ENCODE measurements around the gene IL16. TPM values are rescaled to one million over a fixed set of nuclear protein-coding genes. Genes with fewer than 3 reads are reported as not detected.
A peak's percentile ranks its signal among the peaks of the same experiment; 100 is the strongest.

IL16 gene
- total and polyA plus RNA-seq, 9 donors = 1.8 to 16.5 (median 9.0) TPM

DNA sequence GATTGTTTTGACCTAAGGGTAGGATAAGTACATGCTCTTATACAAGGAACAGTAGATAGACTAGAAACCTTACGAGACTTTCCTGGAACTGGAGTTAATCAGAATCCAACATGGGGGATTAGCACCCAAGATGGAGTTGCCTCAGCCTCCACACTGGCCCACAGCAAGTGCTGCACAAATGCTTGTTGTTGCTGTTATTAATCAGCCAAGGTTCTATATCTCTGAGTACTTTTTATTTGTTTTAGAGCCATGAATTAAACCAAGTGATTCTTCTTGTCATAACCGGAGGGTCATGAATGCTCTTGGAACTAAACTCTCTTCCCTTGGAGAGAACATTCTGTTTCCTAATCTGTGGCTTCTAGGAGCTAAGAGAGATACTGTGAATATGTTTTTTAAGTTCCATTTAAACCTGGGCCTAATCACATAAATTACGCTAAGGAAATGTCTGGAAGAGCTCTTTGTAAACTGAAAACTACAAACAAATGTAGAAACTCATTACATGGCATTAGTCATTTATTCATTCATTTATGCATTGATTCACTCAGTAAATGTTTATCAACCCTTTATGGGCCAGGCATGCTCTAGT, 5.7 kb upstream of the IL16 start:
- Histone ChIP-seq H3K9me3 (no peaks in the 10 kb centered on the region), H3K27ac (peak overlapping the region in 1 of 2 donors; percentile 10), H3K4me1 (ENCODE audit: insufficient read depth) (peaks cover 8% of the 10 kb centered on the region), H3K36me3 (no peaks in the 10 kb centered on the region), H3K27me3 (no peaks in the 10 kb centered on the region), H3K4me3 (no peak overlapping the region)
- DNase-seq = no peak
- 25 to 32% (median 27%) methylated on average over 3 of the region's 3 CpGs for WGBS, 3 donors
- intact Hi-C loops (cut with DNase I) = loop anchor here in 1 of 4 donors (10.0 kb wide), 1 partner anchor 64 kb away; no protein-coding TSS in a partner anchor
- TF ChIP-seq, protein P1, sequence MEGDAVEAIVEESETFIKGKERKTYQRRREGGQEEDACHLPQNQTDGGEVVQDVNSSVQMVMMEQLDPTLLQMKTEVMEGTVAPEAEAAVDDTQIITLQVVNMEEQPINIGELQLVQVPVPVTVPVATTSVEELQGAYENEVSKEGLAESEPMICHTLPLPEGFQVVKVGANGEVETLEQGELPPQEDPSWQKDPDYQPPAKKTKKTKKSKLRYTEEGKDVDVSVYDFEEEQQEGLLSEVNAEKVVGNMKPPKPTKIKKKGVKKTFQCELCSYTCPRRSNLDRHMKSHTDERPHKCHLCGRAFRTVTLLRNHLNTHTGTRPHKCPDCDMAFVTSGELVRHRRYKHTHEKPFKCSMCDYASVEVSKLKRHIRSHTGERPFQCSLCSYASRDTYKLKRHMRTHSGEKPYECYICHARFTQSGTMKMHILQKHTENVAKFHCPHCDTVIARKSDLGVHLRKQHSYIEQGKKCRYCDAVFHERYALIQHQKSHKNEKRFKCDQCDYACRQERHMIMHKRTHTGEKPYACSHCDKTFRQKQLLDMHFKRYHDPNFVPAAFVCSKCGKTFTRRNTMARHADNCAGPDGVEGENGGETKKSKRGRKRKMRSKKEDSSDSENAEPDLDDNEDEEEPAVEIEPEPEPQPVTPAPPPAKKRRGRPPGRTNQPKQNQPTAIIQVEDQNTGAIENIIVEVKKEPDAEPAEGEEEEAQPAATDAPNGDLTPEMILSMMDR (IDR thresholded peaks at IDR 0.05) = no peak
- TF ChIP-seq EP300 (IDR thresholded peaks at IDR 0.05) (no peak), POLR2A (IDR thresholded peaks at IDR 0.05) (no peak)

GRCh38 chr15:81191701-81192100, 5.0 kb upstream of the IL16 start:
- Histone ChIP-seq H3K4me1 (ENCODE audit: insufficient read depth) (peaks cover 8% of the 10 kb centered on the region), H3K36me3 (no peaks in the 10 kb centered on the region), H3K27ac (no peak overlapping the region), H3K4me3 (no peak overlapping the region), H3K9me3 (no peaks in the 10 kb centered on the region), H3K27me3 (no peaks in the 10 kb centered on the region)
- no peak for DNase-seq
- intact Hi-C loops (cut with DNase I) = loop anchor here in 1 of 4 donors (10.0 kb wide), 1 partner anchor 63 kb away; no protein-coding TSS in a partner anchor
- TF ChIP-seq, protein P1 (IDR thresholded peaks at IDR 0.05) = no peak
- TF ChIP-seq EP300 (IDR thresholded peaks at IDR 0.05) = no peak
- TF ChIP-seq POLR2A (IDR thresholded peaks at IDR 0.05) = no peak
- WGBS, 3 donors = 72 to 92% (median 88%) methylated on average over 3 of the region's 3 CpGs

DNA sequence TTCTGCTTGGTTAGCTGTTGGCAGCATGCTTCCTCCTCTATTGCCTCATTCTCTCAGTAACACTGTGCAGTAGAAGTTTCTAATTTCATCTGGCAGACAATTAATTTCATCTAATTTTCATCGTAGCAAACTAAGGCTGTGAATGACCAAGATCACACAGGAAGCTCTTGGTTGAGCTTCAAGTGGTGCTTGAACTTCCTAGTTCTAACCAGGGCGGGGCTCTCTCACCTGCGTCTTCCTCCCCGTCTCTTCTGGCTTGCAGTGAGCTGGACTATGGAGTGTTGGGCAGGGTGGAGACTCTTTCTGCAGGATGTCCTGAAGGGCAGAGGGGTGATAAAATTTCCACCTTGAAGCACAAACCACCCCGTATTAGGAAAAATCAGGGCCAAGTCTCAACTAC, 2.0 kb upstream of the IL16 start:
- TF ChIP-seq POLR2A (IDR thresholded peaks at IDR 0.05) = no peak
- TF ChIP-seq, protein P1 (IDR thresholded peaks at IDR 0.05) = no peak
- TF ChIP-seq EP300 (IDR thresholded peaks at IDR 0.05) = no peak

DNA sequence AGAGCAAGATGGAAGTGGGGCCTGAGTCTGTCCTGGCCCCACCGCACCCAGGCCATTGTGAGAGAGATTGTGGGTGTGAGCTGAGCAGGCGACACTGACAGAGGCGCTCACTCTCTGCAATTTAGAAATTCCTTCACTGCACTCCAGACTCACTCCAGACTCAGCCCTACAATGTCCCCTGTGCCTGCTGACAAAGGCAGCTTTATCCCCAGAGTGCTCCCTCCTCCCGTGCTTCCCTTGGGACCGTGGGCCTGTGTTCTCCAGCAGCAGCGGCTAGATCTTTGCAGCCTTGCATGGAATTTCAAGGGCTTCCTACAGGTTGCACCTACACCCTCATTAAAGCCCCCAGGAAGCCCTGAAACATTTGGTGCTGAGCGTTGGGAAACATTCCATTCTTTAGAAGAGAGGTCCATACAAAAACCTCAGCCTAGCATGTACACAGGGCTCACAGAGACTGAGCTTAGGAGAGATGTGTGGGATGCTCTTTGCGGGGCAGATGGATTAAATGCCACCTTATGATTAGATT, 1.3 kb upstream of the IL16 start:
- no peak for DNase-seq
- no peaks in the 10 kb centered on the region for H3K9me3 ChIP-seq
- no peaks in the 10 kb centered on the region for H3K36me3 ChIP-seq
- intact Hi-C loops (cut with DNase I) = loop anchor here in 1 of 4 donors (10.0 kb wide), 1 partner anchor 59 kb away; no protein-coding TSS in a partner anchor
- WGBS, 3 donors = 82 to 85% (median 83%) methylated on average over 8 of the region's 8 CpGs
- no peak overlapping the region for H3K4me3 ChIP-seq
- H3K27ac ChIP-seq = no peak overlapping the region
- no peaks in the 10 kb centered on the region for H3K27me3 ChIP-seq
- no peaks in the 10 kb centered on the region for H3K4me1 ChIP-seq (ENCODE audit: insufficient read depth)
- TF ChIP-seq POLR2A (IDR thresholded peaks at IDR 0.05) (no peak), EP300 (IDR thresholded peaks at IDR 0.05) (no peak)
- TF ChIP-seq, protein P1 (IDR thresholded peaks at IDR 0.05) = no peak

More for the DNA sequence above, 2.0 kb upstream of the IL16 start:
- DNase-seq = no peak
- WGBS, 3 donors = 83 to 91% (median 89%) methylated on average over 5 of the region's 5 CpGs
- Histone ChIP-seq H3K4me3 (no peak overlapping the region), H3K9me3 (no peaks in the 10 kb centered on the region), H3K27ac (no peak overlapping the region), H3K27me3 (no peaks in the 10 kb centered on the region), H3K36me3 (no peaks in the 10 kb centered on the region), H3K4me1 (ENCODE audit: insufficient read depth) (peaks cover 6% of the 10 kb centered on the region)
- intact Hi-C loops (cut with DNase I) = loop anchor here in 1 of 4 donors (10.0 kb wide), 1 partner anchor 60 kb away; no protein-coding TSS in a partner anchor
